Upper lobe of right lung (tissue), 1 donor: ENCODE data around the gene KIF1C. TPM values are rescaled to one million over a fixed set of nuclear protein-coding genes. Genes with fewer than 3 reads are reported as not detected.

Experiments
- ATAC-seq: fragments of 200-7000 bp; cut with Tn5 transposase; one replicate; pipeline ENCODE4 v1.9.1; 2020; ENCODE audit warnings: mild to moderate bottlenecking, moderate library complexity
- DNase-seq: peaks from one replicate; pipeline ENCODE4 v3.0.0-alpha.2; 2020
- H3K27ac ChIP-seq: fragments of 200-600 bp; one replicate; pipeline ENCODE4 v1.8.0; 2022
- H3K27me3 ChIP-seq: fragments of 200-600 bp; one replicate; pipeline ENCODE4 v1.8.0; 2022; ENCODE audit warnings: mild to moderate bottlenecking
- H3K36me3 ChIP-seq: fragments of 200-600 bp; one replicate; pipeline ENCODE4 v1.8.0; 2022
- H3K4me1 ChIP-seq: fragments of 200-600 bp; one replicate; pipeline ENCODE4 v1.8.0; 2022
- H3K4me3 ChIP-seq: fragments of 200-600 bp; one replicate; pipeline ENCODE4 v1.8.0; 2022; ENCODE audit warnings: mild to moderate bottlenecking
- H3K9me3 ChIP-seq: fragments of 200-600 bp; one replicate; pipeline ENCODE4 v1.8.0; 2022
- CTCF ChIP-seq: fragments of 200-600 bp; IDR thresholded peaks from one replicate; pipeline ENCODE4 v1.8.0; 2022; ENCODE audit warnings: antibody characterized with exemption
- intact Hi-C: fragments of 100-400 bp; cut with DNase I; formaldehyde crosslinking; loops from one replicate; pipeline ENCODE4 v1.11.0; 2022
- total RNA-seq: library from RNA; stranded (reverse); fragmentation: NEBNext Ultra II Directional; extraction: Animal tissue kit (Norgen Biotek cat#: 25700); gene quantifications from one replicate; pipeline ENCODE4 v1.2.1, GENCODE V29; 2021
- donor health status: DM: no; HTN: yes; CAD: no; lungs with severe emphysema.

Gene KIF1C
- total RNA-seq, 1 donor from 2014 or later = 254 TPM

GRCh38 chr17:4971826-4972225, 25.9 kb upstream of the KIF1C start:
- Histone ChIP-seq H3K4me3 (no peak overlapping the region), H3K4me1 (peaks cover 16% of the 10 kb centered on the region), H3K27me3 (no peaks in the 10 kb centered on the region), H3K27ac (no peak overlapping the region), H3K9me3 (no peaks in the 10 kb centered on the region), H3K36me3 (peaks cover 56% of the 10 kb centered on the region)
- DNase-seq (no peak), ATAC-seq (no peak)
- intact Hi-C loops = no loop called here
- TF ChIP-seq CTCF = no peak

- peaks cover 16% of the 10 kb centered on the region for H3K4me1 ChIP-seq
- no peak for ATAC-seq
- intact Hi-C loops = no loop called here
- peaks cover 61% of the 10 kb centered on the region for H3K36me3 ChIP-seq
- H3K27me3 ChIP-seq = no peaks in the 10 kb centered on the region
- no peak overlapping the region for H3K27ac ChIP-seq
- no peak for DNase-seq
- no peak for TF ChIP-seq CTCF
- H3K4me3 ChIP-seq = no peak overlapping the region
- H3K9me3 ChIP-seq = no peaks in the 10 kb centered on the region
Measured at GRCh38 chr17:4972322-4972721, 25.4 kb upstream of the KIF1C start.

GRCh38 chr17:4972752-4973151, 25.0 kb upstream of the KIF1C start:
- intact Hi-C loops = no loop called here

GRCh38 chr17:4973256-4974114, 24.3 kb upstream of the KIF1C start:
- no peaks in the 10 kb centered on the region for H3K9me3 ChIP-seq
- peaks cover 73% of the 10 kb centered on the region for H3K36me3 ChIP-seq
- DNase-seq (no peak), ATAC-seq (peak; percentile 9)
- H3K4me1 ChIP-seq = peaks cover 13% of the 10 kb centered on the region
- H3K4me3 ChIP-seq = no peak overlapping the region
- no peak for TF ChIP-seq CTCF
- no peak overlapping the region for H3K27ac ChIP-seq
- intact Hi-C loops = no loop called here
- no peaks in the 10 kb centered on the region for H3K27me3 ChIP-seq

More at GRCh38 chr17:4972752-4973151, 25.0 kb upstream of the KIF1C start:
- Histone ChIP-seq H3K27ac (no peak overlapping the region), H3K9me3 (no peaks in the 10 kb centered on the region), H3K4me3 (no peak overlapping the region), H3K36me3 (peaks cover 66% of the 10 kb centered on the region), H3K4me1 (peaks cover 16% of the 10 kb centered on the region), H3K27me3 (no peaks in the 10 kb centered on the region)
- DNase-seq = no peak
- TF ChIP-seq CTCF = no peak
- ATAC-seq = no peak

- Histone ChIP-seq H3K9me3 (no peaks in the 10 kb centered on the region), H3K4me3 (no peak overlapping the region), H3K4me1 (peaks cover 6% of the 10 kb centered on the region), H3K27ac (no peak overlapping the region), H3K36me3 (peaks cover 75% of the 10 kb centered on the region), H3K27me3 (no peaks in the 10 kb centered on the region)
- TF ChIP-seq CTCF = no peak
- intact Hi-C loops = no loop called here
- DNase-seq (no peak), ATAC-seq (no peak)
Measured at GRCh38 chr17:4974115-4974670, 23.6 kb upstream of the KIF1C start.
